OCI-LY7 (cell line): ENCODE measurements around the gene PHEX. TPM values are rescaled to one million over a fixed set of nuclear protein-coding genes. Genes with fewer than 3 reads are reported as not detected.

Experiments used
- BruUV-seq: library from RNA; stranded (reverse); fragments of 400-500 nt; replicated peaks from 2 replicates; lab custom pipeline; 2021; lab: Mats Ljungman, UMichigan
- CTCF ChIA-PET: fragments of 300-600 bp; sonication (Branson Sonifier 250); formaldehyde crosslinking; loops from one replicate; lab custom pipeline; 2022; ENCODE audit warnings: antibody characterized with exemption; ENCODE audit not compliant: unreplicated experiment; lab: Charles Lee
- POLR2A ChIA-PET: fragments of 300-600 bp; sonication (Branson Sonifier 250); formaldehyde crosslinking; loops from one replicate; lab custom pipeline; 2022; ENCODE audit warnings: antibody characterized with exemption; lab: Charles Lee
- DNase-seq: peaks from one replicate; pipeline ENCODE4 v3.0.0-alpha.2; 2015; ENCODE audit warnings: low spot score
- H2AFZ ChIP-seq: fragments of 200-600 bp; sonication (generic), shearing (Covaris generic); 2 replicates; pipeline ENCODE4 v1.6.1; 2014; ENCODE audit warnings: mild to moderate bottlenecking, antibody characterized with exemption, low read length, moderate library complexity
- H3K27ac ChIP-seq: fragments of 200-600 bp; sonication (generic); 2 replicates; pipeline ENCODE4 v1.5.1; 2014; ENCODE audit warnings: mixed run types, low read depth, mild to moderate bottlenecking, moderate library complexity, low read length, inconsistent platforms; ENCODE audit not compliant: poor library complexity, severe bottlenecking
- H3K36me3 ChIP-seq: fragments of 200-600 bp; sonication (generic); 2 replicates; pipeline ENCODE4 v1.6.1; 2014; ENCODE audit warnings: mild to moderate bottlenecking, antibody characterized with exemption, low read length, moderate library complexity, mixed read lengths; ENCODE audit not compliant: insufficient read depth
- H3K4me1 ChIP-seq: fragments of 200-600 bp; sonication (generic); 2 replicates; pipeline ENCODE4 v1.5.1; 2014; ENCODE audit warnings: mild to moderate bottlenecking, low read length; ENCODE audit not compliant: insufficient read depth, poor library complexity, severe bottlenecking
- H3K4me2 ChIP-seq: fragments of 200-600 bp; sonication (generic); 2 replicates; pipeline ENCODE4 v1.6.1; 2014; ENCODE audit warnings: mild to moderate bottlenecking, low read length
- H3K4me3 ChIP-seq: fragments of 200-600 bp; sonication (generic); 2 replicates; pipeline ENCODE4 v1.5.1; 2014; ENCODE audit warnings: mild to moderate bottlenecking, low read depth, low read length; ENCODE audit not compliant: poor library complexity, severe bottlenecking
- H3K79me2 ChIP-seq: fragments of 200-600 bp; sonication (generic); 2 replicates; pipeline ENCODE4 v1.6.1; 2016; ENCODE audit warnings: low read depth, mild to moderate bottlenecking, low read length, moderate library complexity, mixed read lengths; ENCODE audit not compliant: insufficient read depth
- H3K9me2 ChIP-seq: fragments of 200-600 bp; sonication (generic); 2 replicates; pipeline ENCODE4 v1.6.1; 2016; ENCODE audit warnings: mild to moderate bottlenecking, low read length, mixed read lengths; ENCODE audit not compliant: insufficient read depth
- H3K9me3 ChIP-seq: fragments of 200-600 bp; sonication (generic); 2 replicates; pipeline ENCODE4 v1.6.1; 2014; ENCODE audit warnings: mild to moderate bottlenecking, mixed run types, low read length, mixed read lengths
- H4K20me1 ChIP-seq: fragments of 200-600 bp; sonication (generic); 2 replicates; pipeline ENCODE4 v1.6.1; 2014; ENCODE audit warnings: mild to moderate bottlenecking, antibody characterized with exemption, low read length, moderate library complexity, mixed read lengths; ENCODE audit not compliant: insufficient read depth
- EZH2phosphoT487 ChIP-seq: fragments of 200-600 bp; sonication (generic); IDR thresholded peaks from 2 replicates; pipeline ENCODE4 v1.6.1; 2018; ENCODE audit warnings: low read depth, borderline replicate concordance, mild to moderate bottlenecking, mixed run types, antibody characterized with exemption, low read length, moderate library complexity, mixed read lengths
- intact Hi-C: fragments of 100-400 bp; cut with micrococcal nuclease; formaldehyde crosslinking; loops from one replicate; pipeline ENCODE4 v1.10.0; 2022; ENCODE audit not compliant: unreplicated experiment
- total RNA-seq, 2 experiments: library from RNA; depleted of rRNA in 1 of 2; stranded (reverse); fragments of >200 nt in 1 of 2; shearing (Covaris generic) in 1 of 2; gene quantifications; 2 replicates each; pipeline ENCODE4 v1.2.3, GENCODE V29; 2014 to 2022
- TF ChIP-seq, protein P1 (sequence below): fragments of 200-600 bp; sonication (generic); conservative IDR thresholded peaks from 2 replicates; pipeline ENCODE4 v1.5.1; 2014; ENCODE audit warnings: mild to moderate bottlenecking, antibody characterized with exemption, low read length, moderate library complexity, mixed read lengths

Gene PHEX
- total RNA-seq, 2 experiments from 2014 or later = 0.09 TPM; not detected in 1

GRCh38 chrX:22272613-22273012 is 240.5 kb downstream of the PHEX start, which contains the start of gene CBLL2:
Gene CBLL2, plus strand, starts transcription at chrX:22272913. Its CDS starts 79 bp downstream, at chrX:22272992.
- intact Hi-C loops = no loop called here
- H2AFZ ChIP-seq = no peak within 1 kb of the TSS
- H3K4me1 ChIP-seq = no peaks in the 10 kb centered on the region
- no peaks in the 10 kb centered on the region for H3K79me2 ChIP-seq
- H3K27ac ChIP-seq = no peak within 1 kb of the TSS
- no peaks in the 10 kb centered on the region for H3K9me3 ChIP-seq
- ChIA-PET POLR2A (no interaction called here), CTCF (no interaction called here)
- H3K36me3 ChIP-seq = no peaks in the 10 kb centered on the region
- BruUV-seq = no TSS peak
- no peaks in the 10 kb centered on the region for H3K9me2 ChIP-seq
- no peak within 1 kb of the TSS for H3K4me3 ChIP-seq
- H4K20me1 ChIP-seq = no peaks in the 10 kb centered on the region
- no peak for TF ChIP-seq EZH2phosphoT487
- DNase-seq = no peak
- H3K4me2 ChIP-seq = no peak within 1 kb of the TSS

DNA sequence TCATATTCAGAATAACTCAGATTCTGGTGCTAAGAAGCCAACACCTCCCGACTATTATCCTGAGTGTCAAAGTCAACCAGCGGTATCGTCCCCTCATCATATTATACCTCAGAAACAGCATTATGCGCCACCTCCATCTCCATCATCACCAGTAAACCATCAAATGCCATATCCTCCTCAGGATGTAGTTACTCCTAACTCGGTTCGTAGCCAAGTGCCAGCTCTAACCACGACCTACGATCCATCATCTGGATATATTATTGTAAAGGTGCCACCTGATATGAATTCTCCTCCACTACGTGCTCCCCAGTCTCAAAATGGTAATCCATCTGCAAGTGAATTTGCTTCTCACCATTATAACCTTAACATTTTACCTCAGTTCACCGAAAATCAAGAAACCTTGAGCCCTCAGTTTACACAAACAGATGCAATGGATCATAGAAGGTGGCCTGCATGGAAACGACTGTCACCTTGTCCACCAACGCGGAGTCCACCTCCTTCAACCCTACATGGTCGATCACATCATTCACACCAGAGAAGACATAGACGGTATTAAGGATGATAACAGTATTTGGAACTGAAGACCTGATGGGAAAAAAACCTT is 241.7 kb downstream of the PHEX start:
- H3K4me3 ChIP-seq = no peak overlapping the region
- H3K79me2 ChIP-seq = no peaks in the 10 kb centered on the region
- H2AFZ ChIP-seq = no peak overlapping the region
- no peaks in the 10 kb centered on the region for H3K9me3 ChIP-seq
- H3K27ac ChIP-seq = no peak overlapping the region
- H4K20me1 ChIP-seq = no peaks in the 10 kb centered on the region
- no peaks in the 10 kb centered on the region for H3K36me3 ChIP-seq
- H3K9me2 ChIP-seq = no peaks in the 10 kb centered on the region
- no peak for DNase-seq
- no TSS peak for BruUV-seq
- no peaks in the 10 kb centered on the region for H3K4me1 ChIP-seq
- POLR2A ChIA-PET = no interaction called here
- TF ChIP-seq, protein P1, sequence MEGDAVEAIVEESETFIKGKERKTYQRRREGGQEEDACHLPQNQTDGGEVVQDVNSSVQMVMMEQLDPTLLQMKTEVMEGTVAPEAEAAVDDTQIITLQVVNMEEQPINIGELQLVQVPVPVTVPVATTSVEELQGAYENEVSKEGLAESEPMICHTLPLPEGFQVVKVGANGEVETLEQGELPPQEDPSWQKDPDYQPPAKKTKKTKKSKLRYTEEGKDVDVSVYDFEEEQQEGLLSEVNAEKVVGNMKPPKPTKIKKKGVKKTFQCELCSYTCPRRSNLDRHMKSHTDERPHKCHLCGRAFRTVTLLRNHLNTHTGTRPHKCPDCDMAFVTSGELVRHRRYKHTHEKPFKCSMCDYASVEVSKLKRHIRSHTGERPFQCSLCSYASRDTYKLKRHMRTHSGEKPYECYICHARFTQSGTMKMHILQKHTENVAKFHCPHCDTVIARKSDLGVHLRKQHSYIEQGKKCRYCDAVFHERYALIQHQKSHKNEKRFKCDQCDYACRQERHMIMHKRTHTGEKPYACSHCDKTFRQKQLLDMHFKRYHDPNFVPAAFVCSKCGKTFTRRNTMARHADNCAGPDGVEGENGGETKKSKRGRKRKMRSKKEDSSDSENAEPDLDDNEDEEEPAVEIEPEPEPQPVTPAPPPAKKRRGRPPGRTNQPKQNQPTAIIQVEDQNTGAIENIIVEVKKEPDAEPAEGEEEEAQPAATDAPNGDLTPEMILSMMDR = no peak
- TF ChIP-seq EZH2phosphoT487 = no peak
- intact Hi-C loops = no loop called here
- CTCF ChIA-PET = no interaction called here
- H3K4me2 ChIP-seq = no peak overlapping the region

- Histone ChIP-seq H3K4me2 (no peak overlapping the region), H3K9me3 (no peaks in the 10 kb centered on the region), H4K20me1 (no peaks in the 10 kb centered on the region), H3K4me1 (no peaks in the 10 kb centered on the region), H3K36me3 (no peaks in the 10 kb centered on the region), H3K9me2 (no peaks in the 10 kb centered on the region), H2AFZ (no peak overlapping the region), H3K79me2 (no peaks in the 10 kb centered on the region), H3K4me3 (no peak overlapping the region), H3K27ac (no peak overlapping the region)
- TF ChIP-seq, protein P1 = no peak
- TF ChIP-seq EZH2phosphoT487 = no peak
- intact Hi-C loops = no loop called here
- CTCF ChIA-PET = no interaction called here
- POLR2A ChIA-PET = no interaction called here
- no TSS peak for BruUV-seq
- no peak for DNase-seq
Observed at GRCh38 chrX:22276781-22277180, 244.7 kb downstream of the PHEX start.
